ENCODE results near the gene KDM3A. TPM values are rescaled to one million over a fixed set of nuclear protein-coding genes. Genes with fewer than 3 reads are reported as not detected.

KDM3A gene
- total RNA-seq, 1 experiment from 2014 or later, result 34.2 TPM

DNA sequence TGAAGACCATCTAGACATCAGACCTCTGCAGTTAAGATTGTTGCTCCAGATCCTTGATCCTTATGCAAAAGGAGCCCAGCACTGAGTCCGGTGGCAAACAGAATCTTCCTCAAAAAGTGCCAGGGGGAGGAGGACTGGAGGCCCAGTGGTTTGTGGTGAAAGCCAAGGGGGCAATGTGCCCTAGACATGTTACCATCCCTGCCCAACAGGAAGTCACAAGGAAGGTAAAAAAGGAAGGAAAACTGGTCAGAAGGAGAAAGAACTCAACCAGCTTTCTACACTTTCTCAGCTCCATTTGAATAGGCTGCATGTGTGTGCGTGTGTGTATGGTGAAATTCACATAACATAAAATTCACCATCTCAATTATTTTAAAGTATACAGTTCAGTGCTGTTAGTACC, 25.0 kb upstream of the KDM3A start:
- H3K27me3 Mint-ChIP-seq (ENCODE audit: low read depth), result peaks cover 11% of the 10 kb centered on the region; the same call in 1 of the 2 replicates
- no peak for ATAC-seq
- TF ChIP-seq CBFB (CRISPR knock-in tag; IDR thresholded peaks at IDR 0.05; ENCODE audit: low read depth) (no peak), JAZF1 (CRISPR knock-in tag; IDR thresholded peaks at IDR 0.05) (no peak), NR3C1 (CRISPR knock-in tag; conservative IDR thresholded peaks at IDR 0.05; ENCODE audit: low read depth) (no peak), JUN (CRISPR knock-in tag; IDR thresholded peaks at IDR 0.05) (no peak), NFE2L1 (CRISPR knock-in tag; IDR thresholded peaks at IDR 0.05) (no peak), TCF7 (CRISPR knock-in tag; IDR thresholded peaks at IDR 0.05; ENCODE audit: low read depth) (no peak), ATF1 (CRISPR knock-in tag; IDR thresholded peaks at IDR 0.05) (no peak), GRHL2 (CRISPR knock-in tag; IDR thresholded peaks at IDR 0.05; ENCODE audit: insufficient replicate concordance, severe bottlenecking) (no peak), ELF4 (CRISPR knock-in tag; IDR thresholded peaks at IDR 0.05; ENCODE audit: low read depth) (no peak), CREM (CRISPR knock-in tag; IDR thresholded peaks at IDR 0.05) (no peak)
- TF ChIP-seq, protein P1, sequence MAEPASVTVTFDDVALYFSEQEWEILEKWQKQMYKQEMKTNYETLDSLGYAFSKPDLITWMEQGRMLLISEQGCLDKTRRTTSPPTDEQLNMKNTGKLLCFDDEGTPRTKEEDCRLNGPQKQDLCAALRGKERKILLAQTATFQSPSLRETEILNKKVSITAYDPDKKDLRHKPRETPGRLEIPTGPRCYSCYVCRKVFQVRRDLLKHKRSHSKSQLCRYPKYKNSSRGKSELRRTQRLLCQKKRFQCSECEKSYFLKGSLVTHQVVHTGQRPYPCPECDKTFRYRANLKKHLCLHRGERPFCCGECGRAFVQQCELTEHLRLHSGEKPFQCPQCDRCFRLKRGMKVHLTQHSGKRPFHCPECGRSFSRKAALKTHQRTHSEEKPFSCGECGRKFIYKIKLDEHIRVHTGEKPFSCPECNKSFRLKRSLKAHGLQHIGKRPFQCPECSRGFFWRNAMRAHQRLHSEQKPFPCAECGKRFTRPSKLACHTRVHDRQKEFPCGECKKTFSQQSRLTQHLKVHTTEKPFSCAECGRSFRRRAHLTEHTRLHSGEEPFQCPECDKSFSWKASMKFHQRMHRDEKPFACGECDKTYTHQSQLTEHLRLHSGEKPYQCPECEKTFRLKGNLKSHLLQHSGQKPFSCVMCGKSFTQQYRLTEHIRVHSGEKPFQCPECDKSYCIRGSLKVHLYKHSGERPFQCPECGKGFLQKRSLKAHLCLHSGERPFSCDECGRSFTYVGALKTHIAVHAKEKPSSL (CRISPR knock-in tag; conservative IDR thresholded peaks at IDR 0.05), result no peak
- TF ChIP-seq, protein P2, sequence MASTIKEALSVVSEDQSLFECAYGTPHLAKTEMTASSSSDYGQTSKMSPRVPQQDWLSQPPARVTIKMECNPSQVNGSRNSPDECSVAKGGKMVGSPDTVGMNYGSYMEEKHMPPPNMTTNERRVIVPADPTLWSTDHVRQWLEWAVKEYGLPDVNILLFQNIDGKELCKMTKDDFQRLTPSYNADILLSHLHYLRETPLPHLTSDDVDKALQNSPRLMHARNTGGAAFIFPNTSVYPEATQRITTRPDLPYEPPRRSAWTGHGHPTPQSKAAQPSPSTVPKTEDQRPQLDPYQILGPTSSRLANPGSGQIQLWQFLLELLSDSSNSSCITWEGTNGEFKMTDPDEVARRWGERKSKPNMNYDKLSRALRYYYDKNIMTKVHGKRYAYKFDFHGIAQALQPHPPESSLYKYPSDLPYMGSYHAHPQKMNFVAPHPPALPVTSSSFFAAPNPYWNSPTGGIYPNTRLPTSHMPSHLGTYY (CRISPR knock-in tag; IDR thresholded peaks at IDR 0.05), result no peak
- TF ChIP-seq, protein P3, sequence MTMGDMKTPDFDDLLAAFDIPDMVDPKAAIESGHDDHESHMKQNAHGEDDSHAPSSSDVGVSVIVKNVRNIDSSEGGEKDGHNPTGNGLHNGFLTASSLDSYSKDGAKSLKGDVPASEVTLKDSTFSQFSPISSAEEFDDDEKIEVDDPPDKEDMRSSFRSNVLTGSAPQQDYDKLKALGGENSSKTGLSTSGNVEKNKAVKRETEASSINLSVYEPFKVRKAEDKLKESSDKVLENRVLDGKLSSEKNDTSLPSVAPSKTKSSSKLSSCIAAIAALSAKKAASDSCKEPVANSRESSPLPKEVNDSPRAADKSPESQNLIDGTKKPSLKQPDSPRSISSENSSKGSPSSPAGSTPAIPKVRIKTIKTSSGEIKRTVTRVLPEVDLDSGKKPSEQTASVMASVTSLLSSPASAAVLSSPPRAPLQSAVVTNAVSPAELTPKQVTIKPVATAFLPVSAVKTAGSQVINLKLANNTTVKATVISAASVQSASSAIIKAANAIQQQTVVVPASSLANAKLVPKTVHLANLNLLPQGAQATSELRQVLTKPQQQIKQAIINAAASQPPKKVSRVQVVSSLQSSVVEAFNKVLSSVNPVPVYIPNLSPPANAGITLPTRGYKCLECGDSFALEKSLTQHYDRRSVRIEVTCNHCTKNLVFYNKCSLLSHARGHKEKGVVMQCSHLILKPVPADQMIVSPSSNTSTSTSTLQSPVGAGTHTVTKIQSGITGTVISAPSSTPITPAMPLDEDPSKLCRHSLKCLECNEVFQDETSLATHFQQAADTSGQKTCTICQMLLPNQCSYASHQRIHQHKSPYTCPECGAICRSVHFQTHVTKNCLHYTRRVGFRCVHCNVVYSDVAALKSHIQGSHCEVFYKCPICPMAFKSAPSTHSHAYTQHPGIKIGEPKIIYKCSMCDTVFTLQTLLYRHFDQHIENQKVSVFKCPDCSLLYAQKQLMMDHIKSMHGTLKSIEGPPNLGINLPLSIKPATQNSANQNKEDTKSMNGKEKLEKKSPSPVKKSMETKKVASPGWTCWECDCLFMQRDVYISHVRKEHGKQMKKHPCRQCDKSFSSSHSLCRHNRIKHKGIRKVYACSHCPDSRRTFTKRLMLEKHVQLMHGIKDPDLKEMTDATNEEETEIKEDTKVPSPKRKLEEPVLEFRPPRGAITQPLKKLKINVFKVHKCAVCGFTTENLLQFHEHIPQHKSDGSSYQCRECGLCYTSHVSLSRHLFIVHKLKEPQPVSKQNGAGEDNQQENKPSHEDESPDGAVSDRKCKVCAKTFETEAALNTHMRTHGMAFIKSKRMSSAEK (CRISPR knock-in tag; IDR thresholded peaks at IDR 0.05; ENCODE audit: borderline replicate concordance), result no peak
- TF ChIP-seq, protein P4, sequence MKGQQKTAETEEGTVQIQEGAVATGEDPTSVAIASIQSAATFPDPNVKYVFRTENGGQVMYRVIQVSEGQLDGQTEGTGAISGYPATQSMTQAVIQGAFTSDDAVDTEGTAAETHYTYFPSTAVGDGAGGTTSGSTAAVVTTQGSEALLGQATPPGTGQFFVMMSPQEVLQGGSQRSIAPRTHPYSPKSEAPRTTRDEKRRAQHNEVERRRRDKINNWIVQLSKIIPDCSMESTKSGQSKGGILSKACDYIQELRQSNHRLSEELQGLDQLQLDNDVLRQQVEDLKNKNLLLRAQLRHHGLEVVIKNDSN (CRISPR knock-in tag; IDR thresholded peaks at IDR 0.05), result no peak
- TF ChIP-seq, protein P5, sequence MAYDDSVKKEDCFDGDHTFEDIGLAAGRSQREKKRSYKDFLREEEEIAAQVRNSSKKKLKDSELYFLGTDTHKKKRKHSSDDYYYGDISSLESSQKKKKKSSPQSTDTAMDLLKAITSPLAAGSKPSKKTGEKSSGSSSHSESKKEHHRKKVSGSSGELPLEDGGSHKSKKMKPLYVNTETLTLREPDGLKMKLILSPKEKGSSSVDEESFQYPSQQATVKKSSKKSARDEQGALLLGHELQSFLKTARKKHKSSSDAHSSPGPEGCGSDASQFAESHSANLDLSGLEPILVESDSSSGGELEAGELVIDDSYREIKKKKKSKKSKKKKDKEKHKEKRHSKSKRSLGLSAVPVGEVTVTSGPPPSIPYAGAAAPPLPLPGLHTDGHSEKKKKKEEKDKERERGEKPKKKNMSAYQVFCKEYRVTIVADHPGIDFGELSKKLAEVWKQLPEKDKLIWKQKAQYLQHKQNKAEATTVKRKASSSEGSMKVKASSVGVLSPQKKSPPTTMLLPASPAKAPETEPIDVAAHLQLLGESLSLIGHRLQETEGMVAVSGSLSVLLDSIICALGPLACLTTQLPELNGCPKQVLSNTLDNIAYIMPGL (CRISPR knock-in tag; IDR thresholded peaks at IDR 0.05), result no peak
- TF ChIP-seq, protein P6, sequence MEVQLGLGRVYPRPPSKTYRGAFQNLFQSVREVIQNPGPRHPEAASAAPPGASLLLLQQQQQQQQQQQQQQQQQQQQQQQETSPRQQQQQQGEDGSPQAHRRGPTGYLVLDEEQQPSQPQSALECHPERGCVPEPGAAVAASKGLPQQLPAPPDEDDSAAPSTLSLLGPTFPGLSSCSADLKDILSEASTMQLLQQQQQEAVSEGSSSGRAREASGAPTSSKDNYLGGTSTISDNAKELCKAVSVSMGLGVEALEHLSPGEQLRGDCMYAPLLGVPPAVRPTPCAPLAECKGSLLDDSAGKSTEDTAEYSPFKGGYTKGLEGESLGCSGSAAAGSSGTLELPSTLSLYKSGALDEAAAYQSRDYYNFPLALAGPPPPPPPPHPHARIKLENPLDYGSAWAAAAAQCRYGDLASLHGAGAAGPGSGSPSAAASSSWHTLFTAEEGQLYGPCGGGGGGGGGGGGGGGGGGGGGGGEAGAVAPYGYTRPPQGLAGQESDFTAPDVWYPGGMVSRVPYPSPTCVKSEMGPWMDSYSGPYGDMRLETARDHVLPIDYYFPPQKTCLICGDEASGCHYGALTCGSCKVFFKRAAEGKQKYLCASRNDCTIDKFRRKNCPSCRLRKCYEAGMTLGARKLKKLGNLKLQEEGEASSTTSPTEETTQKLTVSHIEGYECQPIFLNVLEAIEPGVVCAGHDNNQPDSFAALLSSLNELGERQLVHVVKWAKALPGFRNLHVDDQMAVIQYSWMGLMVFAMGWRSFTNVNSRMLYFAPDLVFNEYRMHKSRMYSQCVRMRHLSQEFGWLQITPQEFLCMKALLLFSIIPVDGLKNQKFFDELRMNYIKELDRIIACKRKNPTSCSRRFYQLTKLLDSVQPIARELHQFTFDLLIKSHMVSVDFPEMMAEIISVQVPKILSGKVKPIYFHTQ (CRISPR knock-in tag; IDR thresholded peaks at IDR 0.05), result no peak
- TF ChIP-seq, protein P7, sequence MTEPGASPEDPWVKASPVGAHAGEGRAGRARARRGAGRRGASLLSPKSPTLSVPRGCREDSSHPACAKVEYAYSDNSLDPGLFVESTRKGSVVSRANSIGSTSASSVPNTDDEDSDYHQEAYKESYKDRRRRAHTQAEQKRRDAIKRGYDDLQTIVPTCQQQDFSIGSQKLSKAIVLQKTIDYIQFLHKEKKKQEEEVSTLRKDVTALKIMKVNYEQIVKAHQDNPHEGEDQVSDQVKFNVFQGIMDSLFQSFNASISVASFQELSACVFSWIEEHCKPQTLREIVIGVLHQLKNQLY (CRISPR knock-in tag; IDR thresholded peaks at IDR 0.05), result no peak
- TF ChIP-seq, protein P8, sequence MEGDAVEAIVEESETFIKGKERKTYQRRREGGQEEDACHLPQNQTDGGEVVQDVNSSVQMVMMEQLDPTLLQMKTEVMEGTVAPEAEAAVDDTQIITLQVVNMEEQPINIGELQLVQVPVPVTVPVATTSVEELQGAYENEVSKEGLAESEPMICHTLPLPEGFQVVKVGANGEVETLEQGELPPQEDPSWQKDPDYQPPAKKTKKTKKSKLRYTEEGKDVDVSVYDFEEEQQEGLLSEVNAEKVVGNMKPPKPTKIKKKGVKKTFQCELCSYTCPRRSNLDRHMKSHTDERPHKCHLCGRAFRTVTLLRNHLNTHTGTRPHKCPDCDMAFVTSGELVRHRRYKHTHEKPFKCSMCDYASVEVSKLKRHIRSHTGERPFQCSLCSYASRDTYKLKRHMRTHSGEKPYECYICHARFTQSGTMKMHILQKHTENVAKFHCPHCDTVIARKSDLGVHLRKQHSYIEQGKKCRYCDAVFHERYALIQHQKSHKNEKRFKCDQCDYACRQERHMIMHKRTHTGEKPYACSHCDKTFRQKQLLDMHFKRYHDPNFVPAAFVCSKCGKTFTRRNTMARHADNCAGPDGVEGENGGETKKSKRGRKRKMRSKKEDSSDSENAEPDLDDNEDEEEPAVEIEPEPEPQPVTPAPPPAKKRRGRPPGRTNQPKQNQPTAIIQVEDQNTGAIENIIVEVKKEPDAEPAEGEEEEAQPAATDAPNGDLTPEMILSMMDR (IDR thresholded peaks at IDR 0.05), result no peak
- TF ChIP-seq, protein P9, sequence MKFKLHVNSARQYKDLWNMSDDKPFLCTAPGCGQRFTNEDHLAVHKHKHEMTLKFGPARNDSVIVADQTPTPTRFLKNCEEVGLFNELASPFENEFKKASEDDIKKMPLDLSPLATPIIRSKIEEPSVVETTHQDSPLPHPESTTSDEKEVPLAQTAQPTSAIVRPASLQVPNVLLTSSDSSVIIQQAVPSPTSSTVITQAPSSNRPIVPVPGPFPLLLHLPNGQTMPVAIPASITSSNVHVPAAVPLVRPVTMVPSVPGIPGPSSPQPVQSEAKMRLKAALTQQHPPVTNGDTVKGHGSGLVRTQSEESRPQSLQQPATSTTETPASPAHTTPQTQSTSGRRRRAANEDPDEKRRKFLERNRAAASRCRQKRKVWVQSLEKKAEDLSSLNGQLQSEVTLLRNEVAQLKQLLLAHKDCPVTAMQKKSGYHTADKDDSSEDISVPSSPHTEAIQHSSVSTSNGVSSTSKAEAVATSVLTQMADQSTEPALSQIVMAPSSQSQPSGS (CRISPR knock-in tag; IDR thresholded peaks at IDR 0.05; ENCODE audit: borderline replicate concordance, low read depth), result no peak
- no peaks in the 10 kb centered on the region for H3K36me3 Mint-ChIP-seq
- POLR2A ChIA-PET, result no interaction called here
- CTCF ChIA-PET, result no interaction called here
- no peak overlapping the region for H3K4me3 Mint-ChIP-seq
- H3K9me3 Mint-ChIP-seq, result peaks cover 11% of the 10 kb centered on the region
- peaks cover 9% of the 10 kb centered on the region for H3K4me1 Mint-ChIP-seq
- H3K27ac Mint-ChIP-seq, result no peak overlapping the region
- DNase-seq (ENCODE audit: low spot score), result no peak

Data from WTC11 (cell line).